Hepatocyte (in vitro differentiated cells): ENCODE data around the gene IFT27. TPM values are rescaled to one million over a fixed set of nuclear protein-coding genes. Genes with fewer than 3 reads are reported as not detected.

Experiments used
- DNase-seq: peaks from one replicate; pipeline ENCODE4 v3.0.0-alpha.2; 2016; ENCODE audit warnings: low spot score
- H2AFZ ChIP-seq: fragments of 200-600 bp; sonication (generic); 2 replicates; pipeline ENCODE4 v1.6.0; 2016; ENCODE audit warnings: antibody characterized with exemption, mild to moderate bottlenecking
- H3K27ac ChIP-seq: fragments of 200-600 bp; sonication (generic); 2 replicates; pipeline ENCODE4 v1.5.1; 2016; ENCODE audit warnings: mild to moderate bottlenecking
- H3K27me3 ChIP-seq: fragments of 200-600 bp; sonication (generic); 2 replicates; pipeline ENCODE4 v1.6.1; 2016
- H3K36me3 ChIP-seq: fragments of 200-600 bp; sonication (generic); replicated peaks from 2 replicates; pipeline ENCODE4 v1.5.1; 2016; ENCODE audit warnings: low read depth; ENCODE audit not compliant: insufficient read depth
- H3K4me1 ChIP-seq: fragments of 200-600 bp; sonication (generic); 2 replicates; pipeline ENCODE4 v1.5.1; 2016; ENCODE audit warnings: mild to moderate bottlenecking, moderate library complexity; ENCODE audit not compliant: insufficient read depth
- H3K4me2 ChIP-seq: fragments of 200-600 bp; sonication (generic); 2 replicates; pipeline ENCODE4 v1.6.0; 2016
- H3K4me3 ChIP-seq: fragments of 200-600 bp; sonication (generic); 2 replicates; pipeline ENCODE4 v1.5.1; 2016; ENCODE audit warnings: mild to moderate bottlenecking
- H3K79me2 ChIP-seq: fragments of 200-600 bp; sonication (generic); 2 replicates; pipeline ENCODE4 v1.6.0; 2017; ENCODE audit warnings: mild to moderate bottlenecking
- H3K9me2 ChIP-seq: fragments of 200-600 bp; sonication (generic); replicated peaks from 2 replicates; pipeline ENCODE4 v1.6.0; 2017; ENCODE audit warnings: mild to moderate bottlenecking; ENCODE audit not compliant: insufficient read depth
- H3K9me3 ChIP-seq: fragments of 200-600 bp; sonication (generic); 2 replicates; pipeline ENCODE4 v1.5.1; 2016; ENCODE audit warnings: low read depth, mild to moderate bottlenecking
- H4K20me1 ChIP-seq: fragments of 200-600 bp; sonication (generic); 2 replicates; pipeline ENCODE4 v1.6.0; 2016; ENCODE audit warnings: mild to moderate bottlenecking; ENCODE audit not compliant: insufficient read depth, poor library complexity, severe bottlenecking
- EZH2 ChIP-seq: fragments of 200-600 bp; sonication (generic); IDR thresholded peaks from 2 replicates; pipeline ENCODE4 v1.6.1; 2016; ENCODE audit warnings: antibody characterized with exemption, mild to moderate bottlenecking, borderline replicate concordance
- EZH2phosphoT487 ChIP-seq: fragments of 200-600 bp; sonication (generic); IDR thresholded peaks from one replicate; pipeline ENCODE4 v1.6.1; 2018; ENCODE audit warnings: antibody characterized with exemption, mild to moderate bottlenecking, low read depth, moderate library complexity; ENCODE audit not compliant: unreplicated experiment, severe bottlenecking
- WGBS: methylation state at CpG from one replicate; pipeline ENCODE4 v1.1.6; 2016; ENCODE audit warnings: low lambda C conversion rate; ENCODE audit errors: missing lambda C conversion rate; 5-methylcytosine and 5-hydroxymethylcytosine counted together
- polyA plus RNA-seq: library from polyadenylated mRNA; unstranded; fragments of >200 nt; fragmentation: Nextera tagmentation; extraction: Ambion mirVana; gene quantifications from 2 replicates; pipeline ENCODE4 v1.2.1, GENCODE V29; 2016
- total RNA-seq: library from RNA; depleted of rRNA; stranded (reverse); fragments of >200 nt; gene quantifications from 2 replicates; pipeline ENCODE4 v1.2.3, GENCODE V29; 2014
- TF ChIP-seq, protein P1 (sequence below): fragments of 200-600 bp; sonication (generic); IDR thresholded peaks from 2 replicates; pipeline ENCODE4 v1.5.1; 2016; ENCODE audit warnings: antibody characterized with exemption, mild to moderate bottlenecking; ENCODE audit not compliant: poor library complexity

The IFT27 gene
- total and polyA plus RNA-seq, 2 experiments from 2014 or later, result 15.3 to 25.3 TPM

DNA sequence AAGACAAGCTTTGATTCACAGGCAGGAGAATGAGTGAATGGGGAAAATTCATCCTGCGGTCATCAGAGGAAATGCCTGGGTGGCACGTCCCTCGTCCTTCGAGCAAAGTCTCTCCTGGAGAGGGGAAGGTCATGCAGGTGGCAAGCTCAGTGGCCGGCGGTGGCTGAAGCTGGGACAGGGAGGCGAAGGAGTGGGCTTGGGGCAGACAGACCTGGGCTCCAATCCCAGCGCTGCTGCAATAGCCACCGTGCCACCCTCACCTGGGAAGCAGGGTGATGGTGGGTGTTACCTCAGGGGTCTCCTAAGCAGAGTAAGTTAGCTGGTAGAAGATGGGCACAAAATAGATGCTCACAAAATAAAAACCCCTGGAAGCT is 49.9 kb downstream of the IFT27 start:
- no peak overlapping the region for H2AFZ ChIP-seq
- H4K20me1 ChIP-seq, result no peaks in the 10 kb centered on the region
- no peaks in the 10 kb centered on the region for H3K79me2 ChIP-seq
- H3K27ac ChIP-seq, result no peak overlapping the region
- H3K4me2 ChIP-seq, result no peak overlapping the region
- H3K4me1 ChIP-seq, result no peaks in the 10 kb centered on the region
- no peak overlapping the region for H3K4me3 ChIP-seq
- H3K27me3 ChIP-seq, result peaks cover 32% of the 10 kb centered on the region
- no peaks in the 10 kb centered on the region for H3K36me3 ChIP-seq
- no peak for DNase-seq
- TF ChIP-seq EZH2 (no peak), EZH2phosphoT487 (no peak)
- TF ChIP-seq, protein P1, sequence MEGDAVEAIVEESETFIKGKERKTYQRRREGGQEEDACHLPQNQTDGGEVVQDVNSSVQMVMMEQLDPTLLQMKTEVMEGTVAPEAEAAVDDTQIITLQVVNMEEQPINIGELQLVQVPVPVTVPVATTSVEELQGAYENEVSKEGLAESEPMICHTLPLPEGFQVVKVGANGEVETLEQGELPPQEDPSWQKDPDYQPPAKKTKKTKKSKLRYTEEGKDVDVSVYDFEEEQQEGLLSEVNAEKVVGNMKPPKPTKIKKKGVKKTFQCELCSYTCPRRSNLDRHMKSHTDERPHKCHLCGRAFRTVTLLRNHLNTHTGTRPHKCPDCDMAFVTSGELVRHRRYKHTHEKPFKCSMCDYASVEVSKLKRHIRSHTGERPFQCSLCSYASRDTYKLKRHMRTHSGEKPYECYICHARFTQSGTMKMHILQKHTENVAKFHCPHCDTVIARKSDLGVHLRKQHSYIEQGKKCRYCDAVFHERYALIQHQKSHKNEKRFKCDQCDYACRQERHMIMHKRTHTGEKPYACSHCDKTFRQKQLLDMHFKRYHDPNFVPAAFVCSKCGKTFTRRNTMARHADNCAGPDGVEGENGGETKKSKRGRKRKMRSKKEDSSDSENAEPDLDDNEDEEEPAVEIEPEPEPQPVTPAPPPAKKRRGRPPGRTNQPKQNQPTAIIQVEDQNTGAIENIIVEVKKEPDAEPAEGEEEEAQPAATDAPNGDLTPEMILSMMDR, result no peak
- no peaks in the 10 kb centered on the region for H3K9me2 ChIP-seq
- WGBS, result 85% methylated on average over 9 of the region's 9 CpGs
- H3K9me3 ChIP-seq, result no peaks in the 10 kb centered on the region

DNA sequence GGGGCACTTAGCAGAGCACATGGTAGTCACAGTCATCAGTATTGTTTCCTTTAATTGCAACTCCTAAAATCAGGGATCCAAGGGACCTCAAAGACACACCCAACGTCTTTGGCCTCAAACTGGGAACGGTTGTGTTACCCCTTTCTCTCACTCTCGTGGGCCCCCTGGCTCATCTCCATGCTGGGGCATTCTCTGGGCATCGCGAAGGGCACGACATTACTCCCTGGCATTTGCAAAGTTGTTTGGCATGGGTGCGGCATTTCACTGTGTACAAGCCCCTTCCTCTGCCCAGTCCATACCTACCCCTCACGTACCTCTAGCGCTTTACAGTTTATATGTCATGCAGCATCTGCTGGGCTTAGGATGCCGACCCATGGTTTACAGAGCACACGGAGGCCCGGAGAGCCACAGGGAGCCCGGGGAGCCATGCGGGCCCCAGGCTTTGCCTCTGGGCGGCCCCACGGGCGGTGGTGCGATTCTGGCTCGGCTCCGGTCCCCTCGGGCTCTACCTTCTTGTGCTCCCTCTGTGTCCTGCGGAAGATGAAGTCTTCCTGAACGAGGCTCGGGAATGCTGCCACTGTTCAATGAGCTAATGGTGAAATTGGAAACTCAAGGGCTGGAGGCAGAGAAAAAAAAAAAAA is 50.4 kb downstream of the IFT27 start:
- H3K79me2 ChIP-seq, result no peaks in the 10 kb centered on the region
- TF ChIP-seq EZH2, result no peak
- TF ChIP-seq, protein P1, result no peak
- no peak for TF ChIP-seq EZH2phosphoT487
- no peaks in the 10 kb centered on the region for H4K20me1 ChIP-seq
- H2AFZ ChIP-seq, result no peak overlapping the region
- no peak overlapping the region for H3K4me3 ChIP-seq
- H3K27ac ChIP-seq, result no peak overlapping the region
- H3K4me1 ChIP-seq, result no peaks in the 10 kb centered on the region
- 82% methylated on average over 24 of the region's 24 CpGs for WGBS
- no peak for DNase-seq
- peaks cover 36% of the 10 kb centered on the region for H3K27me3 ChIP-seq
- no peaks in the 10 kb centered on the region for H3K9me2 ChIP-seq
- H3K9me3 ChIP-seq, result no peaks in the 10 kb centered on the region
- no peaks in the 10 kb centered on the region for H3K36me3 ChIP-seq
- H3K4me2 ChIP-seq, result no peak overlapping the region

DNA sequence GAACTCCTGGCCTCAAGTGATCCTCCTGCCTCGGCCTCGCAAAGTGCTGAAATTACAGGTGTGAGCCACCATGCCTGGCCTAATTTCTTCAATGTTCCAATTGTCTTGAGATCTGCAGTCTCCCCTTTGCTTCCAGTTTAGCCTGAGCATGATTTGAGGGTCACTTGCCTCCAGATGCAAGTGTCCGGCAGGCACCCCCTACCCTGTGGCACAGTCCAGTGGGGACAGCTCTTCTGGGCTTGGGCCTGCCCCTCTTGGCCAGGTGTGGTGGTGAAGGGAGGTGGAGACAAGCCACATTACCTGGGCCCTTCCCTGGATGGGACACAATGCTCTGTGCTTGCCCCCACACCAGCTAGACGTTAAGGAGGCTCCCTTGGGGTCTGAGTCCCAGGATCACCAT is 51.1 kb downstream of the IFT27 start:
- Histone ChIP-seq H3K9me2 (no peaks in the 10 kb centered on the region), H3K4me3 (no peak overlapping the region), H3K4me2 (no peak overlapping the region), H3K27me3 (peaks cover 36% of the 10 kb centered on the region), H3K36me3 (no peaks in the 10 kb centered on the region), H3K4me1 (no peaks in the 10 kb centered on the region), H2AFZ (no peak overlapping the region), H3K27ac (no peak overlapping the region), H3K79me2 (no peaks in the 10 kb centered on the region), H4K20me1 (no peaks in the 10 kb centered on the region), H3K9me3 (no peaks in the 10 kb centered on the region)
- DNase-seq, result no peak
- 94% methylated on average over 4 of the region's 4 CpGs for WGBS
- TF ChIP-seq EZH2, result no peak
- TF ChIP-seq, protein P1, result no peak
- TF ChIP-seq EZH2phosphoT487, result no peak

DNA sequence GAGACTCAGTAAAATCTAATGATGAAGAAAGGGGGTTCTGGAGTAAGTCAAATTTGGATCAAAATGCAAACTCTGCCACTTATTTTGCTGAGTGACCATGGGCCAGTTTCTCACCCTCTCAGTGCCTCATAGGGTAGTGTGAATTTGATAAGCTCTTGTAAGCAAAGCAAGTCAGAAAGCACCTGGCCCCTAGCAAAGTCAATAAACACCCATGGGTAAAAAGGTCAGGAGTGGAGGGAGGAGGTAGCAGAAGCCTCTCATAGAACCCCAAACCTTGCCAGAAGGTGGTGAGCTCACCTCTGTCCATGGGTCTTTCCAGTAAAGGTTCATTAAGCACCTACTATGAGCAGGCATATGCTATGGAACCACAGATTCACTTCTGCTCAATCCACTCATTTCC is 53.9 kb downstream of the IFT27 start:
- Histone ChIP-seq H3K36me3 (no peaks in the 10 kb centered on the region), H3K4me3 (no peak overlapping the region), H4K20me1 (no peaks in the 10 kb centered on the region), H3K27ac (no peak overlapping the region), H3K4me2 (no peak overlapping the region), H3K9me3 (no peaks in the 10 kb centered on the region), H3K27me3 (peaks cover 32% of the 10 kb centered on the region), H3K79me2 (no peaks in the 10 kb centered on the region), H3K4me1 (no peaks in the 10 kb centered on the region), H2AFZ (no peak overlapping the region), H3K9me2 (no peaks in the 10 kb centered on the region)
- DNase-seq, result no peak
- no peak for TF ChIP-seq EZH2phosphoT487
- TF ChIP-seq EZH2, result no peak
- TF ChIP-seq, protein P1, result no peak
